Endometrium (tissue), 2 donors: ENCODE results near the gene SIRT4.
"Not testable (repeated sequence)": the region's sequence is repeated elsewhere in the genome, so short reads cannot be mapped to it uniquely, and the experiment has no call there.

Experiments
- FAIRE-seq: peaks from 2 replicates; lab custom pipeline; 2012; peaks lifted over from hg19 to GRCh38; lab: Jason Lieb, UNC
- donor health status: control.
- donor health status: control.

Gene SIRT4

GRCh38 chr12:120278137-120279069 is 23.7 kb upstream of the SIRT4 start:
- FAIRE-seq: no peak

DNA sequence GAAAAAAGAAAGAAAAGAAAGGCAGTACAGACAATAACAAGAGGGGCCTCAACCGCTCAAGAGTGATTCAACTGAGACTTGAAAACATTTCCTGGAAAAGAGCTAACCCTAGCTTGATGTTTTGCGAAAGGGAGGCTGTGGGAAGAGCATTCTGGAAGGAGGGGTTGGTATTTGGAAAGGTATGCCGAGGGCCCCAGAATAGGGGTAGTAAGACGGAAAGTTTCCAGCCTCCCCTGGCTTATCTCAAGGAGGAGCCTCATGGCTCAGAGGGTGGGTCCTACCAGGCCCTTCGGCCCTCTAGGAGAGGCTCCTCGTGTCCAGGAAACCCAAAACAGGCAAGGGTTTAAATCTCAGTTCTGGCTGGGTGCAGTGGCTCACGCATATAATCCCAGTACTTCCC is 18.8 kb upstream of the SIRT4 start:
- no peak for FAIRE-seq

- FAIRE-seq: no peak
Measured at GRCh38 chr12:120284381-120284780, 17.7 kb upstream of the SIRT4 start.

GRCh38 chr12:120286768-120287490 is 15.2 kb upstream of the SIRT4 start:
- no peak for FAIRE-seq

DNA sequence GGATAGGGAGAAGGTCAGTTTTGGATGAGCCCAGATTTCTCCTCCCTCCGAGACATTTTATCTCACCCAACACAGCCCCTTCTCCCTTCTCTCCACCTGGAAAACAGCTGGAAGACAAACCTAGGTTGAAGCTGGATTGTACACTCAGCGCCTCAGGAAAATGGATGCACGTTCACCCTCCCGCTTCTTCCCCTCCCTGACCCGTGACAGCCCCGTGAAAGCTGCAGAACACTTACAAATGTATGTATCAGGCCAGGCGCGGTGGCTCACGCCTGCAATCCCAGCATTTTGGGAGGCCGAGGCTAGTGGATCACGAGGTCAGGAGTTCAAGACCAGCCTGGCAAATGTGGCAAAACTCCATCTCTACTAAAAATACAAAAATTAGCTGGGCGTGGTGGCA is 14.6 kb upstream of the SIRT4 start:
- FAIRE-seq: no peak

DNA sequence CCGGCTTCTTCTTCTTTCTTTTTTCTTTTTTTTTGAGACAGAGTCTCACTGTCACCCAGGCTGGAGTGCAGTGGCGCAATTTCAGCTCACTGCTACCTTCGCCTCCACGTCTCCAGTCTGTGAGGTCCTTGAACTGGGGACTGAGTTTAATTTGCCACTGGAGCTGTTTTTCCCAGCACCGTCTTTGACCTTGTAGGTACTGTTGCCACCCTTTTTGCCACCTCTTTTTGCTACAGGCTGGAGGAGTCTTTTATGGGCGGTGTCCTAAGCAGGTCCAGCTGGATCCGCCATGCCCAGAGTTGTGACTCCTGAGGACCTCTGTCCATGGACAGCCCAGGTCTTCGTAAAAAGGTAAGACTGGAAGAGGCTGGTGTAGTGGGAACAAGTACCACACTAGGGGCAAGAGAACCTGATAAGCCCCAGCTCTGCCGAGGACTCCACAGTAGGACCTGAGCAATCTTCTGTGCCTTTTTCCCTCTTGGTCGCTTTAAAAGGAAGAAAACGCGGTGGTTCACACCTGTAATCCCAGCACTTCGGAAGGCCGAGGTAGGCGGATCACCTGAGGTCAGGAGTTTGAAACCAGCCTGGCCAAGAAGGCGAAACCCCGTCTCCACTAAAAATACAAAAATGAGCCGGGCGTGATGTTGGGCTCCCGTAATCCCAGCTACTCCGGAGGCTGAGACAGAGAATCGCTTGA is 11.4 kb upstream of the SIRT4 start:
- no peak for FAIRE-seq

DNA sequence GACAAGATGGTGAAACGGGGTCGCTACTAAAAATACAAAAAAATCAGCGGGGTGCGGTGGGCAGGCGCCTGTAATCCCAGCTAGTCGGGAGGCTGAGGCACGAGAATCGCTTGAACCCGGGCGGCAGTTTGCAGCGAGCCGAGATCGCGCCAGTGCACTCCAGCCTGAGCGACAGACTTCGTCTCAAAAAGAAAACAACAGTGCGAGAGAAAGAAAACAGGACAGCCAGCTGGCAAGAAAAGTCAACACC is 9.8 kb upstream of the SIRT4 start:
- no peak for FAIRE-seq

DNA sequence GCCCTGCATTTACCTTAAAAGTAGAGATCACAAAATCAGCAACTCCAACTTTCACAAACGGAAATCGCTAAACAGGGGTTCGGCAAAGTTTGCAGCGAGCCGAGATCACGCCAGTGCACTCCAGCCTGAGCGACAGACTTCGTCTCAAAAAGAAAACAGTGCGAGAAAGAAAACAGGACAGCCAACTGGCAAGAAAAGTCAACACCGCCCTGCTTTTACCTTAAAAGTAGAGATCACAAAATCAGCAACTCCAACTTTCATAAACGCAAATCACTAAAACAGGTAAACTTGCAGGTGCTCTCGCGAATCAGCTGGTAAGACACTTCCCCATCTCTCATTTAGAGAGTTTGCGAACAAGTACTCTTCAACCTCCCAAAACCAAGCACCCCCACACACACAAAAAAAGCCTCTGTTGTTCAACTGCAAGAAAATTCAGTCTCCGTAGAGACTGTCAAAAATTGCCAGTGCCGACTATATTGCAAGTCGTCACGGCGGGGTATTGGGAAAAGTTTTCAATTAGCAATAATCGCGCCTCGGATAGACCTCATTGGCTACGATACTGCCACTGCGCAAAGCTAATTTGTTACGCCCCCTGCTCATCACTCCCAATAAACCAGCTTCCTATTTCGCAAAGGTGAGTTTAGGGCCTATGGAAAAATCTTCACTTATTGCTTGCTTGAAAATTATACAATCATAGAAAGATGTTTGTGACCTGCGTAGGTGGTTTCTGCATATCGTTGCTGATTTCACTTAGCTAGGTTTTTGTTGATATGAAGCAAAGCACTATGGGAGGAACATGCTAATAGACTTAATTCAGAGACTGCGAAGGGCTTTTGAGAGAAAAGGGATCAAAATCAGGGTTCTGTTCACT is 9.2 kb upstream of the SIRT4 start, which contains the start of gene RNU4-1:
RNU4-1 (minus strand) TSS at position 577 of the 871 bp plus-strand sequence.
- peak; percentile 95 for FAIRE-seq

- no peak for FAIRE-seq
Measured at GRCh38 chr12:120314220-120314619, 12.1 kb downstream of the SIRT4 start.

DNA sequence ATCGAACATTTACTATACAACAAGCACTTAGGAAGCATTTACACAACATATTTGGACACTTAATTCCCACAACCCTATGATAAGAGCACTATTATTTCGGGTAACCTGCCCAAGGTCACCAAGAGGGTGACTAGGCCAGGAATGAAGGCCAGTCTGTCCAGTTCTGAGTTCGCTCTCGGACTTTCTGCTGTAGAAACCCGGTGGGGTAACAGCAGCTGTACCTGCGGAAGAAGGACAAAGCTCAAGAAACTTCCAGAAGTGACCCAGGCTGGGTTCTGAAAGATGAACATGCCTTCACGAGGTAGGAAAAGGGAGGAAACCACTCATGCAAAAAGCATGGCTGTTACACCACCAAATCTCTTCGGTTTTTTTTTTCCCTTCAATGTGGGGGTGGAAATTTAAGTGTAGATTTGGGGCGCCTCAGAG is 14.7 kb downstream of the SIRT4 start:
- no peak for FAIRE-seq

DNA sequence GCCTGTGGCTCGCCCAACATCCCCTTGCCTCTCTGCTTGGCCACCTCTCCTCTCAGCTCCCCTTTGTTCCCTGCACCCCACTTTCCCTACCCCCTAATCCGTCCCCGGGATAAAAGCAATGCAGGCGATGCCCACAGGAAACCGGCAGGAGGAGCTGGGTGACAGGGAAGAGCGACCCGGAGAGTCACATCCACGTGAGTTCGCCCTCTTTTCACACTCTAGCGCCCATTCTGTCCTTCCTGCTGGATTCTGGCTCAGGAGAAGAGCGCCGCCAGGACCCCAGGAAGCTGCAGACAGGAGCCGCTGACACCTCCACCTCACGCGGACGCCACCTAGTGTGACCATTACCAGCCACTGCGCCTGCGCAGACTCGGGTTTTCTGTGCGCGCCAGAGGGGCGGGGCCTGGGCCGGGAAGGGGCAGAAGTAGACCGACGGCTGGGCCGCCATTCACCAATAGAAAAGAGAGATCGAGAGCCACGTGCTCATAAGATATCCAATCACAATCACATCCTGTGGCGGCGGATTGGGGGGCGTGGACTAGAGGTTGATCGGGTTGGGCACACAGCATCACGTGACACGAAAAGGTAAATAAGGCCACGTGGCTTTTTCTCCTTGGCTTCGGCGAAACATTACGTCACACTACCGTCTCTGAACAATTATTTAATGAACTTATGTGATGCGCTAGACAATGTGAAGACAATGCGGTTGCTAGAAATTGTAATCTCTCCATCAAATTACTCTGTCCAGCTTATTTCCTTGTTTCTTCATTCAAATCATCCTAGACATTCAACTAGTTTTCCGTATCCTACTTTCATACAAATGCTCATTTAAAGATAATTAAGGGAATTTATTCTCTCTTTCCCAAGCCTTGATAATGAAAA is 15.3 kb downstream of the SIRT4 start:
- peak; percentile 99 for FAIRE-seq

DNA sequence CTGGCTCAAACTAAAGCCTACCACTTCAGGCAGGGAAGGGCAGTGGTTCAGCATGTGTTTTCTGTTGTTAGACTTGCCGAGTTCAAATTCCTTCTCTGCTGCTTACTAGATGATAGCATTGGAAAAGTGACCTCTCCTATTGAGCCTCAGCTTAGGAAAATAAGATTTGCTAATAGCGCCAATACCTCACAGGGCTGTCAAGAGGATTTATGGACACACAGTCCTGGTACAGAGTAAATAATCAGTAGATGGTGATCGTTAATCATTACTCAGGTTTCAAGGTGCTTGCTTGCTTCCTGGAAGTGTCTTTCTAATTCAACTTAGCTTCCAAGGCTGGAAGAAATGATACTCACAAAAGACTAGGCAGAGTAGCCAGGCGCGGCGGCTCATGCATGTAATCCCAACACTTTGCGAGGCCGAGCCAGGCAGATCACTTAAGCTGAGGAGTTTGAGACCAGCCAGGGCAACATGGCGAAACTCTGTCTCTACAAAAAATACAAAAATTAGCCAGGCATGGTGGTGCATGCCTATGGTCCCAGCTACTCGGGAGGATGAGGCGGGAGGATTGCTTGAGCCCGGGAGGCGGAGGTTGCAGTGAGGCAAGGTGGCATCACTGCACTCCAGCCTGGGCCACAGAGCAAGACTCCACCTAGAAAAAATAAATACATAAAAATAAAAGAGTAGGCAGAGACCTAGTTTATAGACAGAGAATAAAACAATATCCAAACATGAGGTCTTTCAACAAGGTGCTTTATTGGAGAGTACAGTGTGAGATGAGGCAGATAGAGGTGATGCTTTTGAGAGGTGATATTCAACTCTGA is 19.5 kb downstream of the SIRT4 start:
- FAIRE-seq: no peak

DNA sequence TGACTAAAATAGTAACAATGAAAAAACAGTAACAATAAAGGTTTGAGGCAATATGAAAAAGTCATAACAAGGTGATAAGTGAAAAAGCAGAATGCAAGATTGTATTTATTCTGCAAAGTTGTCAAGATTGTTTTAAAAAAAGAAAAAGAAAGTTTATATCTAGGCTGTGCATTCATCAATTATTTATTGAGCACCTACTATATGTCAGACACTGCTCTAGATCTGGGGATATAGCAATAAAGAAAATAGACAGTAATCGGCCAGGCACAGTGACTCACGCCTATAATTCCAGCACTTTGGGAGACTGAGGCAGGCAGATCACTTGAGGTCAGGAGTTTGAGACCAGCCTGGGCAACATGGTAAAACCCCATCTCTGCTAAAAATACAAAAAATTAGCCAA is 21.7 kb downstream of the SIRT4 start:
- no peak for FAIRE-seq

DNA sequence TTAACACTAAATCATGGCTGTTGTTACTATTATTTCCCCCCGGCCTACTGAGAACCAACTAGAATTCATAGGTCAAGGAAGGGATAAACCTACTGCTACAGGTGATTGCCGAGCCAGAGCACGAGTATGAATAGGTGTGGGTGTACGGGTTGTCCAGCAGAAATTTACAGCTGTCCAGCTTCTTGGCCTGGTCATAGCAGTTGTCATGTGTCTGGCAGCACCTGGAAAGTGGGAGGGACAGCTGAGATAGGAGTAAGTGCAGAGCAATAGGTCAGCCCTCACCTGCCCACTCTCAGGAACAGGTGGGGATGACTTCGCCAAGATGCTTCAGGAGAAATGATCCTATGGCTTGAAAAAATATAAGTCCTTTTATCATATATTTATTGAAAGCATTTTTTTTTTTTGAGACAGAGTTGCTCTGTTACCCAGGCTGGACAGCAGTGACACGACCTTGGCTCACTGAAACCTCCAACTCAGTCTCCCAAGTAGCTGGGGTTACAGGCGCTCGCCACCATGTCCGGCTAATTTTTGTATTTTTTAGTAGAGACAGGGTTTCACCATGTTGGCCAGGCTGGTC is 22.8 kb downstream of the SIRT4 start:
- no peak for FAIRE-seq

DNA sequence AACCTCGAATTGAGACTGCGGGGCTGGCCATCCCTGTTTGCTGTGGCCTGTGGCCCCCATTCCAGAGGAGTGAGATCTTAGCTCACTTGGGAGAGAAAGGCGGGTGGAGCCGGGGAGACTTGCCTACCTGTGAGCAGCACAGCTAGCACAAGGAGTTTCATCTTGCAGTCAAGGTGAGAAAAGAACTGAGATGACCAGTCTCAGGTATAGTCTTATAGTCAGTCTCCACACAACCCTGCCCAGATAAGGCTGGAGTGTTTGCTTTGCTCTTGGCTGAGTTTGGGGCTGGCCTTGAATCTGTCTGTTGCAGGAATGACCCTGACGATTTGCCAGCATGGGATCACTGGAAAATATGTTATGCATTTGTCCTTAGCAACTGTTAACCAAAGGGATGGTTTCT is 25.5 kb downstream of the SIRT4 start, which contains the start of gene PLA2G1B:
PLA2G1B (minus strand) TSS at position 187 of the 400 bp plus-strand sequence; CDS start at position 161, 26 bp downstream.
- FAIRE-seq: no peak

DNA sequence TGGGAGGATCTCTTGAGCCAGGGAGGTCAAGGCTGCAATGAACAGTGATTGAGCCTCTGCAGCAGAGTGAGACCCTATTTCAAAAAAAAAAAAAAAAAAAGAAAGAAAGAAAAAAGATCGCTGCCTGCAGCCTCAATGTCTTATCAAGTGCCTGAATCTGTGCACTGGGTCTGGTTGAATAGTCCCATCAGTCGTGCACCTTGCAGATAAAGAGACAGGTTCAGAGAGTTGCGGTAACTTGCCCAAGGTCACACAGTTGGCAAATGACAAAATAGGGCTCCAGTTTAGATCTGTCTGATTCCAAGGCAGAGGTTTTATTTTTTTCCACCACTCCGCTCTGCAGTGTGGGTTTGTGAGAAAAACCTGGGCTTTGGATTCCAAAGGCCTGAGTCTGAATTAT is 26.1 kb downstream of the SIRT4 start:
- no peak for FAIRE-seq

DNA sequence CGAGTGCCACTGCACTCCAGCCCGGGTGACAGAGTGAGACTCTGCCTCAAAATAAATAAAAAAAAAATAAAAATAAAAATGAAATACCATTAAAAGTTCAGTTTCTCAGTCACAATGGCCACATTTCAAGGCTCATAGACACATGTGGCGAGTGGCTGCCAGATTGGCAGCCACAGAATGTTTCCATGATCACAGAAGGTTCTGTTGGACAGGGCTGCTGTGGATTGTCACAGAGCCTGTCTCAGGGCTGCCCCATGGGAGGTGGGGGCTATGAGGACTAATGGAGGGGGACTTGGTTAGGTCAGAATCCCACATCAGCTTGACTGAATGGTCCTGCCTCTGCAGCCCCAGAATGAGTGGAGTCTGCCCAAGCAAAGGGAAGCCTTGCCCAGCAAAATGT is 29.3 kb downstream of the SIRT4 start:
- no peak for FAIRE-seq

- FAIRE-seq: no peak
Measured at GRCh38 chr12:120332041-120332440, 29.9 kb downstream of the SIRT4 start.

DNA sequence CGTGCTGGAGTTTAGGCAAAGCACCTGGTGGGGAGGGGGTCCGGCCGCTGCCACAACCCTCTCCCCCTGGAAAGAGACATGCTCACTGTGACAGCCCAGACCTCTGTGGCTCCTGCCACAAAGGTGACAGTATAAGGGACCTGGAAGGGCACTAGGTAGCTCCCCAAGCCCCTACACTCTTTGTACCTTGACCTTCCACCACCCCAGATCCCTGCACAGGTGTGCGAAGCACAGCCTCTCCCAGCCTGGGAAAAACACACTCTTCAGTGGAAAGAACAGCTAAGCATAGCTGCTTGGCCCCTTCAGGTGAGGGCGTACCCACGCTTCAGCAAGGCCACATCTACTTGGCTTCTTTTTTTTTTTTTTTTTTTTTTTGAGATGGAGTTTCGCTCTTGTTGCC is 30.4 kb downstream of the SIRT4 start:
- no peak for FAIRE-seq

DNA sequence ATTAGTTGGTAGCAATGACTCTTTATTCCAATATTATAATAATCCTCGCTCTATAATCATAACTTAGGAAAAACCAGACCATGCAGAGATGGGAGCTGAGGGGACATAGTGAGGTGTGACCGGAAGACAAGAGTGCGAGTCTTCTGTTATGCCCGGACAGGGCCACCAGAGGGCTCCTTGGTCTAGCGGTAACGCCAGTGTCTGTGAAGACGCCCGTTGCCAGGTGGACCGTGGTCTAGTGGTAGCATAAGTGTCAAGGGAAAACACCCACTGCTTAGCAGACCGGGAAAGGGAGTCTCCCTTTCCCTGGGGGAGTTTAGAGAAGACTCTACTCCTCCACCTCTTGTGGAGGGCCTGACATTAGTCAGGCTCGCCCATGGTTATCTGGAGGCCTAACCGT is 33.3 kb downstream of the SIRT4 start:
- not testable (repeated sequence) for FAIRE-seq
